GM10847 (cell line): ENCODE results near the gene TDRD7.

Experiments
- POLR2A ChIP-seq: IDR thresholded peaks from 2 replicates; pipeline ENCODE4 v1.6.1; 2011; ENCODE audit not compliant: insufficient read length; ENCODE audit errors: extremely low read depth

TDRD7 gene

DNA sequence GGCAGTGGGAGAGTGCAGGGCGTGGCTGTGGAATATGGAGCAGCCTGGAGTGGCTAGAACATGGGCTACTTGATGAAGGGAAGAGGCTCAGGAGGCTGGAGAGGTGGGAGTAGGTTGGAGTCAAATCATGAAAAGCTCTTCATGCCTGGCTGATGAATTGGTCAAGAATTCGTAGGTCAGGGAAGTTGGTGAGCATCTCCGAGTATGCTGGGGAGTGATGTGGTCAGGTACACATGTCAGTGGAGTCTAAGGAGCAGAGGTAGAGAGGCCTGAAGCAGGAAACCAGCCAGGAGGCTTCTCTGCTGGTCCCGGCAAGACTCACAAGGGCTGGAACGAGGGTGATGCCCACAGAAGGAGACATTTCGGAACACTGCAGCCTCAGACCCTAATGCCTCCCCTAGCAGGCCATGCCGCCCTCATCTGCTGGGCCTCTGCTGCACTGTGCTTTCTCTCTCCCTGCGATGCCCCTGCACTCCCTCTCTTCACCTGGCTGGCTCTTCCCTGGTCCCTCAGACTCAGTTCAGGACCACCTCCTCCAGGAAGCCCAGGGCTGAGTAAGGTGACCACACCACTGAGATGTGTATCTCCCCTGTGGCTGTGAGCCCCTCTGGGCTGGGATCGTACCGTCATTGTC, 123.2 kb downstream of the TDRD7 start:
- TF ChIP-seq POLR2A = no peak

- TF ChIP-seq POLR2A = no peak
Measured at GRCh38 chr9:97535771-97536170, 123.9 kb downstream of the TDRD7 start.

- TF ChIP-seq POLR2A = no peak
Measured at GRCh38 chr9:97536480-97536879, 124.6 kb downstream of the TDRD7 start.

DNA sequence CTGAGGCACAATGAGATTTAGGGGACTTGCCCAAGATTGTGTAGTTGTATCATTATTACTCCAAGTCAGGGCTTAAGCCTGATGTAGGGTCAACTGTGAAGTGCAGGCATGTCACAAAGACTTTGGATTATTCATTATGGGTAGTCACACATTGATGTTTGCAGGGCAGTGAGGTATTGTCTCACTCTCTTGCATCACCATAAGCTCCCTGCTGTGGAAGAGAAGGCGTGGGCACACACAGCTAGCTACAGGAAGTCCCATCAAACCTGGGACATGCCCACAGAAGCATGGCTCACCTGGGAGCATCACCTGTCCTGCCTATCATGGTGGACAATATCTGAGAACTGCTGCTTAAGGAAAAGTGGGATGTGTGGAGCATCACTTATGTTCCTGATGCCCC, 131.7 kb downstream of the TDRD7 start:
- TF ChIP-seq POLR2A = no peak

- no peak for TF ChIP-seq POLR2A
Measured at GRCh38 chr9:97545486-97545885, 133.6 kb downstream of the TDRD7 start.
